GM12891 (cell line): ENCODE measurements around the gene ACSS3.

Source experiments
- POLR2A ChIP-seq: IDR thresholded peaks from 2 replicates; pipeline ENCODE4 v1.6.1; 2011; ENCODE audit warnings: low read depth, low read length, control low read depth
- POLR2AphosphoS5 ChIP-seq: IDR thresholded peaks from 2 replicates; pipeline ENCODE4 v1.6.1; 2011; ENCODE audit warnings: low read depth, low read length, control low read depth
- TAF1 ChIP-seq: IDR thresholded peaks from 2 replicates; pipeline ENCODE4 v1.6.1; 2011; ENCODE audit warnings: low read depth, low read length, control low read depth

GRCh38 chr12:81105687-81106086 is 27.8 kb downstream of the ACSS3 start:
- TF ChIP-seq TAF1, result no peak
- TF ChIP-seq POLR2AphosphoS5, result no peak
- TF ChIP-seq POLR2A, result no peak
